ENCODE data around the gene CDC26.

DNA sequence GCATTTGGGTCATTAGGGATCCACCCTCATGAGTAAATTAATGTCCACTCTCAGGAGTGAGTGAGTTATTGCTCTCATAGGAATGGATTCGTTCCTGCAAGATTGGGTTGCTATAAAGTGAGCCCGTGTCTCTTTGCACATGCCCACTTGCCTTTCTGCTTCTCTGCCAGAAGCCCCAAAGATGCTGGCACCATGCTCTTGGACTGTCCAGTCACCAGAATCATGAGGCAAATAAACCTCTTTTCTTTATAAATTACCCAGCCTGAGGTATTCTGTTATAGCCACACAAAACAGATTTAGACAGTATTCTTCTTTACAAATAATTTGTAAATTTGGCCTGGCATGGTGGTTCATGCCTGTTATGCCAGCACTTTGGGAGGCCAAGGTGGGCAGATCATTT is 24.6 kb downstream of the CDC26 start:
- TF ChIP-seq EZH2 (IDR thresholded peaks at IDR 0.05; ENCODE audit: insufficient read depth, poor library complexity, severe bottlenecking) (no peak), EZH2phosphoT487 (IDR thresholded peaks at IDR 0.05; ENCODE audit: insufficient read depth, low read depth) (no peak)
